GM06990 (cell line): ENCODE data around the gene SCFD1.
"Not testable (repeated sequence)": the region's sequence is repeated elsewhere in the genome, so short reads cannot be mapped to it uniquely, and the experiment has no call there.

ENCODE experiments used
- DNase-seq: peaks from one replicate; pipeline ENCODE4 v3.0.0-alpha.2; 2011; ENCODE audit not compliant: insufficient read length; ENCODE audit errors: extremely low read depth
- H3K27me3 ChIP-seq: replicated peaks from 2 replicates; pipeline ENCODE4 v1.6.0; 2011; ENCODE audit warnings: low read length; ENCODE audit not compliant: control insufficient read depth, insufficient read depth
- H3K36me3 ChIP-seq: 2 replicates; pipeline ENCODE4 v1.5.1; 2011; ENCODE audit warnings: low read length; ENCODE audit not compliant: control insufficient read depth, insufficient read depth
- H3K4me3 ChIP-seq: replicated peaks from 2 replicates; pipeline ENCODE4 v1.5.1; 2011; ENCODE audit warnings: low read depth, mild to moderate bottlenecking, control low read depth, low read length
- TF ChIP-seq, protein P1 (sequence below): IDR thresholded peaks from 2 replicates; pipeline ENCODE4 v1.5.1; 2011; ENCODE audit warnings: low read length, control low read depth, mild to moderate bottlenecking, inconsistent platforms; ENCODE audit not compliant: insufficient read depth, poor library complexity, severe bottlenecking

Gene SCFD1, protein sequence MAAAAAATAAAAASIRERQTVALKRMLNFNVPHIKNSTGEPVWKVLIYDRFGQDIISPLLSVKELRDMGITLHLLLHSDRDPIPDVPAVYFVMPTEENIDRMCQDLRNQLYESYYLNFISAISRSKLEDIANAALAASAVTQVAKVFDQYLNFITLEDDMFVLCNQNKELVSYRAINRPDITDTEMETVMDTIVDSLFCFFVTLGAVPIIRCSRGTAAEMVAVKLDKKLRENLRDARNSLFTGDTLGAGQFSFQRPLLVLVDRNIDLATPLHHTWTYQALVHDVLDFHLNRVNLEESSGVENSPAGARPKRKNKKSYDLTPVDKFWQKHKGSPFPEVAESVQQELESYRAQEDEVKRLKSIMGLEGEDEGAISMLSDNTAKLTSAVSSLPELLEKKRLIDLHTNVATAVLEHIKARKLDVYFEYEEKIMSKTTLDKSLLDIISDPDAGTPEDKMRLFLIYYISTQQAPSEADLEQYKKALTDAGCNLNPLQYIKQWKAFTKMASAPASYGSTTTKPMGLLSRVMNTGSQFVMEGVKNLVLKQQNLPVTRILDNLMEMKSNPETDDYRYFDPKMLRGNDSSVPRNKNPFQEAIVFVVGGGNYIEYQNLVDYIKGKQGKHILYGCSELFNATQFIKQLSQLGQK

DNA sequence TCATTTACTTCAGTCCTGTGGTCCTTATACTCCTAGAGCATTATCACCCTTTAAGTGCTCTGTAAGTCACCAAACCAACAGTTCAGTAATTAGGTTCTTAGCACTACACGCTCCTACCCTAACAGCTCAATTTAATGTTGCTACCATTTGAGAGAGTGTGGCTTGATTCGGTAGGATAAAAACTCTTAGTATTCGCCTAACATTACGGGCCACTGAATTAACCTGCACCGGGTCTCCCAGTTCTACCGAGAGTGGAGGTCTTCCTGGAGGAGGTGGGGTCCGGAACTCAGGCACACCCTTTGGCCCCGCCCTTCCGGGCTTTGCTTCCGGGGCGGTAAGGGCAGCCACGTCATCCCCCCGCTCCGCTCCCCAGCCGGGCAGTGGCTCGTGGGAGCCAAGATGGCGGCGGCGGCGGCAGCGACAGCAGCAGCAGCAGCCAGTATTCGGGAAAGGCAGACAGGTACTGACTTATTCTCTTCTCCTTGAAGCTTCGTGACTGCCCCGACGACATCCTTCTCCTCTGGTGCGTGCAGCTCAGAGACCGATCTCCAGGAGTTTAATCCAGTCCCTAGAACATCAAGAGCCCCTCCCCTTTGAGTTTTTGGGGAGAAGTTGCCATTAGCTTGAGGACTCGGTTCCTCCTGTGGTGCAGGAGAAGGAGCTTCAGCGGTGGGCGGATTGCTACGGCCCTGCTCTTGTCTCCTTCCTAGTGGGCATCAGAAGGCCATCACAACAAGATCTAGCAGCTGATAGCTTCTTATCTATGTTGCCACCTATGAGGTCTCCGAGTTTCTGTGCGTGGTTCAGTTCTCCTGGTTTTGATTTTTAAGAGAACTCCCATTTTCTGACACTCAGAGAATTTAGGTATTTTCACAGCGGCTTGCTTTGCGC is at the start of gene SCFD1:
SCFD1 (plus strand) TSS at position 380 of the 891 bp plus-strand sequence; CDS start at position 400, 20 bp downstream.
- Histone ChIP-seq H3K4me3 (peak within 1 kb of the TSS; percentile 91), H3K27me3 (no peaks in the 10 kb centered on the region), H3K36me3 (peaks cover 3% of the 10 kb centered on the region; the same call in 1 of the 2 replicates)
- peak; percentile 92 for DNase-seq
- TF ChIP-seq, protein P1, sequence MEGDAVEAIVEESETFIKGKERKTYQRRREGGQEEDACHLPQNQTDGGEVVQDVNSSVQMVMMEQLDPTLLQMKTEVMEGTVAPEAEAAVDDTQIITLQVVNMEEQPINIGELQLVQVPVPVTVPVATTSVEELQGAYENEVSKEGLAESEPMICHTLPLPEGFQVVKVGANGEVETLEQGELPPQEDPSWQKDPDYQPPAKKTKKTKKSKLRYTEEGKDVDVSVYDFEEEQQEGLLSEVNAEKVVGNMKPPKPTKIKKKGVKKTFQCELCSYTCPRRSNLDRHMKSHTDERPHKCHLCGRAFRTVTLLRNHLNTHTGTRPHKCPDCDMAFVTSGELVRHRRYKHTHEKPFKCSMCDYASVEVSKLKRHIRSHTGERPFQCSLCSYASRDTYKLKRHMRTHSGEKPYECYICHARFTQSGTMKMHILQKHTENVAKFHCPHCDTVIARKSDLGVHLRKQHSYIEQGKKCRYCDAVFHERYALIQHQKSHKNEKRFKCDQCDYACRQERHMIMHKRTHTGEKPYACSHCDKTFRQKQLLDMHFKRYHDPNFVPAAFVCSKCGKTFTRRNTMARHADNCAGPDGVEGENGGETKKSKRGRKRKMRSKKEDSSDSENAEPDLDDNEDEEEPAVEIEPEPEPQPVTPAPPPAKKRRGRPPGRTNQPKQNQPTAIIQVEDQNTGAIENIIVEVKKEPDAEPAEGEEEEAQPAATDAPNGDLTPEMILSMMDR = no peak

DNA sequence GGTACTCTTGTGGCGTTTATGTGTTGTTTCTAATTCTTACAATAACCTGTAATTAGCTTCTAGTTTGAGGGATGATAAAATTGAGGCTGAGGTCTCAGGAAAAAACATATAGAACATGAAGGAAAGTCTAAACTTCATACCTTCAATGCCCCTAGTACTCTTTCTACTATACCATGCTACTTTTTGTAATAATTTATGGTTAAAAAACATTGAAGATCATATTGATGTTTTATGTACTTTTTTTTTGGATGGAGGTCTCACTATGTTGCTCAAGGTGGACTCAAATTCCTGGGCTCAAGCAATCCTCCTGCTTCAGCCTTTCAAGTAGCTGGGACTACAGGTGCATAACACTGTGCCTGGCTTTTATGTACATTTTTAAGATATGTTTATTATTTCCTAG is 49.3 kb upstream of the SCFD1 start:
- Histone ChIP-seq H3K4me3 (no peak overlapping the region), H3K36me3 (no peaks in the 10 kb centered on the region), H3K27me3 (no peaks in the 10 kb centered on the region)
- TF ChIP-seq, protein P1 = no peak
- DNase-seq = no peak

DNA sequence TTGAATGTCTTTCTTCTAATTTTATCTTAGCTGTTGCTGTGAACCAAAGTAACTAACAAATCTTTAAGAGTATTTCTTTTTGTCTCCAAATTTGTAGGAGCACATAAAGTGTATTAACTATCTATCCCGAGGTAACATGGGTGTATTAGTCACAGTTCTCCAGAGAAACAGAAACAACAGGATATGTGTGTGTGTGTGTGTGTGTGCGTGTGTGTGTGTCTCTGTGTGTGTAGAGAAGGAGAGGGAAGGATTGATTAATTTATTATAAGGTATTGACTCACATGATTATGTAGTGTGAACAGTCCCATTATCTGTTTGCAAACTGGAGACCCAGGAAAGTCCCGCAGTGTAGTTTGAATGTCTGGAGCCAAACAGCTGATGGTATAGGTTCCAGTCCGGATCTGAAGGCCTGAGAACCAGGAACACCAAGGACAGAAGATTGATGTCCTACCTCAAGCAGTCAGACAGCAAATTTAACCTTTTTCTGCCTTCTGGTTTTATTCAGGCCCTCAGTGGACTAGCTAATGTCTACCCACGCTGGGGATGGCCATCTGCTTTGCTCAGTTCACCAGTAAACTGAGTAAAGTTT is 48.8 kb upstream of the SCFD1 start:
- no peak overlapping the region for H3K4me3 ChIP-seq
- H3K36me3 ChIP-seq = no peaks in the 10 kb centered on the region
- DNase-seq = no peak
- TF ChIP-seq, protein P1 = no peak
- no peaks in the 10 kb centered on the region for H3K27me3 ChIP-seq

DNA sequence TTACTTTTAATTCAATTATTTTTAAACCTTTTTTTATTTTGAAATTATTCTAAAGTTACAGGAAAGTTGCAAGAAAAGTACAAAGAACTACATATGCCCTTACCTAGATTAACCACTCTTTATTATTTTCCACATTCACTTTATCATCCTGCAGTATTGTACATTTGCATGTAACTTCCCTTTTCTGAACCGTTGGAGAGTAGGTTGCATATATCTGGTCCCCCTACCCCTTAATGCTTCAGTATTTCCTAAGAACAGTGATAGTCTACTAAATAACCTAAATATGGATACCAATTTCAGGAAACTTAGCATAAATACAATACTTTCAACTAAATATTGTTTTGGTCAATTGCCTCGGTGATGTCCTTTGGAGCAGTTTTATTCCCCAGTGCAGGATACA is 48.2 kb upstream of the SCFD1 start:
- Histone ChIP-seq H3K36me3 (no peaks in the 10 kb centered on the region), H3K27me3 (no peaks in the 10 kb centered on the region), H3K4me3 (no peak overlapping the region)
- TF ChIP-seq, protein P1 = no peak
- DNase-seq = no peak

DNA sequence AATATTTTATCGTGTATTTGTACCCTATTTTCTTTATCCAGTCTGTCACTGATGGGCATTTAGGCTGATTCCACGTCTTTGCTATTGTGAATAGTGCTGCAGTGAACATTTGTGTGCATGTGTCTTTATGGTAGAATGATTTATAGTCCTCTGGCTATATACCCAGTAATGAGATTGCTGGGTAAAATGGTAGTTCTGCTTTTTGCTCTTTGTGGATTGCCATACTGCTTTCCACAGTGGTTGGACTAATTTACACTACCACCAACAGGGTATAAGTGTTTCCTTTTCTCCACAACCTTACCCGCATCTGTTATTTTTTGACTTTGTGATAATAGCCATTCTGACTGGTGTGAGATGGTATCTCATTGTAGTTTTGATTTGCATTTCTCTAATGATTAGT is 47.3 kb upstream of the SCFD1 start:
- not testable (repeated sequence) for H3K36me3 ChIP-seq, H3K4me3 ChIP-seq, DNase-seq

DNA sequence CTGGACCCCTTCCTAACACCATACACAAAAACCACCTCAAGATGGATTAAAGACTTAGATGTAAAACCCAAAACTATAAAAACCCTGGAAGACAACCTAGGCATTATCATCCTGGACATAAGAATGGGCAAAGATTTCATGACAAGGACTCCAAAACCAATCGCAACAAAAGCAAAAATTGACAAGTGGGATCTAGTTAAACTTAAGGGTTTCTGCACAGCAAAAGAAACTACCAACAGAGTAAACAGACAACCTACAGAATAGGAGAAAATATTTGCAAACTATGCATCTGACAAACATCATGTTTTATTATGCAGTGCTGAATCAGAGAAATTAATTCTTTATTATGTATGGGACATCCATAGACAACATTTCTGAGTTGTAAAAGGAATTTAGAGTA is 45.8 kb upstream of the SCFD1 start:
- H3K36me3 ChIP-seq, DNase-seq: not testable (repeated sequence)

More for the DNA sequence above, 47.3 kb upstream of the SCFD1 start:
- H3K27me3 ChIP-seq = not testable (repeated sequence)

More for the DNA sequence above, 45.8 kb upstream of the SCFD1 start:
- H3K27me3 ChIP-seq, H3K4me3 ChIP-seq: not testable (repeated sequence)
